ENCODE measurements around the gene CDH12.

- TF ChIP-seq JUND (IDR thresholded peaks at IDR 0.05; ENCODE audit: low read depth, low read length) (no peak), CEBPZ (IDR thresholded peaks at IDR 0.05; ENCODE audit: low read depth, low read length) (no peak), BCL3 (IDR thresholded peaks at IDR 0.05; ENCODE audit: borderline replicate concordance, insufficient read depth, low read depth, low read length, poor library complexity, severe bottlenecking) (no peak), EZH2 (IDR thresholded peaks at IDR 0.05; ENCODE audit: borderline replicate concordance, control insufficient read depth, low read depth, low read length) (no peak), SUZ12 (IDR thresholded peaks at IDR 0.05; ENCODE audit: unreplicated experiment) (no peak)
- TF ChIP-seq, protein P1, sequence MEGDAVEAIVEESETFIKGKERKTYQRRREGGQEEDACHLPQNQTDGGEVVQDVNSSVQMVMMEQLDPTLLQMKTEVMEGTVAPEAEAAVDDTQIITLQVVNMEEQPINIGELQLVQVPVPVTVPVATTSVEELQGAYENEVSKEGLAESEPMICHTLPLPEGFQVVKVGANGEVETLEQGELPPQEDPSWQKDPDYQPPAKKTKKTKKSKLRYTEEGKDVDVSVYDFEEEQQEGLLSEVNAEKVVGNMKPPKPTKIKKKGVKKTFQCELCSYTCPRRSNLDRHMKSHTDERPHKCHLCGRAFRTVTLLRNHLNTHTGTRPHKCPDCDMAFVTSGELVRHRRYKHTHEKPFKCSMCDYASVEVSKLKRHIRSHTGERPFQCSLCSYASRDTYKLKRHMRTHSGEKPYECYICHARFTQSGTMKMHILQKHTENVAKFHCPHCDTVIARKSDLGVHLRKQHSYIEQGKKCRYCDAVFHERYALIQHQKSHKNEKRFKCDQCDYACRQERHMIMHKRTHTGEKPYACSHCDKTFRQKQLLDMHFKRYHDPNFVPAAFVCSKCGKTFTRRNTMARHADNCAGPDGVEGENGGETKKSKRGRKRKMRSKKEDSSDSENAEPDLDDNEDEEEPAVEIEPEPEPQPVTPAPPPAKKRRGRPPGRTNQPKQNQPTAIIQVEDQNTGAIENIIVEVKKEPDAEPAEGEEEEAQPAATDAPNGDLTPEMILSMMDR (IDR thresholded peaks at IDR 0.05 in 2 of 3, conservative IDR thresholded peaks at IDR 0.05 in 1 of 3; ENCODE audit: control insufficient read depth in 2 of 3, extremely low read depth in 1 of 3, insufficient read depth in 1 of 3, low read depth in 3 of 3, low read length in 3 of 3) = no peak
These were observed 1005.8 kb downstream of the CDH12 start for GRCh38 chr5:21847300-21847699.

All from GM12878 (cell line).